HL-60/S4 treated with retinoic acid at 250 ng/mL for 4 days and 3 days (cell line): ENCODE results near the gene EIF2AK3.
"Not testable (repeated sequence)": the region's sequence is repeated elsewhere in the genome, so short reads cannot be mapped to it uniquely, and the experiment has no call there.

Source experiments
- in situ Hi-C: fragments of 300-500 bp; cut with MboI; formaldehyde crosslinking; loops from 2 replicates; pipeline ENCODE4 v1.7.0; 2022; ENCODE audit warnings: low sequenced_read_pairs

EIF2AK3 gene

GRCh38 chr2:88638123-88638650 lies 10.9 kb upstream of the EIF2AK3 start:
- in situ Hi-C loops: no loop called here

- in situ Hi-C loops: no loop called here
These were observed 10.2 kb upstream of the EIF2AK3 start for GRCh38 chr2:88637464-88637863.

DNA sequence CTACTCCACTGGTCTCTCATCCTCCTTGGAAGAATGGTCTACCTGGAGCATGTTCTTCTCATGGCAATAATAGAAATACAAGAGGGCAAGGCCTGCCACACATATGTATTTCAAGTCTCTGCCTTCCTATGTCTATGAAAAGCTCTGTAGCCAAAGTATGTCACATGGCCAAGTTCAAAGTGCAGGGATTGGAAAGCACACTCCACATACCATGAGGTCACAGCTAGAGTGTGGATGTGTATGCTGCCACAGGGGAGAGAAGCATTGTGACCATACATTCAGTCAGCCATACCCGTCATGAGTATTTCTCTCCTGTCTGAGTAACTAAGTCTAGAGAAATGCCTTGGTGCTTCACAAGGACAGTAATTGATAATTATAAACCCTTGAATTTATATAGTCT lies 8.8 kb upstream of the EIF2AK3 start:
- in situ Hi-C loops: no loop called here

- in situ Hi-C loops: no loop called here
These were observed 5.3 kb upstream of the EIF2AK3 start for GRCh38 chr2:88632569-88632968.

DNA sequence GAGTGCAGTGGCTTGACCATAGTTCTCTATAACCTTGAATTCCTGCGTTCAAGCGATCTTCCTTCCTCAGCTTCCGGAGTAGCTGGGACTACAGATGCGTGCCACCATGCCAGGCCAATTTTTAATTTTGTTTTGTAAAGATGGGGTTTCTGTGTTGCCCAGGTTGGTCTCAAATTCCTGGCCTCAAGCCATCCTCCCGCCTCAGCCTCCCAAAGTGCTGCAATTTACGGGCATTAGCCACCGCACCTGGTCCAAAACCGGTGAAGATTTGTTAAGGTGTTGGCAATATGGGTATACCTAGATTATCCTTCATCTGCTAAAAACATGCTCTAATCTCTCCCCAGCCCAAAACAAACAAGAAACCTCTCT lies 1.3 kb upstream of the EIF2AK3 start:
- in situ Hi-C loops: no loop called here

DNA sequence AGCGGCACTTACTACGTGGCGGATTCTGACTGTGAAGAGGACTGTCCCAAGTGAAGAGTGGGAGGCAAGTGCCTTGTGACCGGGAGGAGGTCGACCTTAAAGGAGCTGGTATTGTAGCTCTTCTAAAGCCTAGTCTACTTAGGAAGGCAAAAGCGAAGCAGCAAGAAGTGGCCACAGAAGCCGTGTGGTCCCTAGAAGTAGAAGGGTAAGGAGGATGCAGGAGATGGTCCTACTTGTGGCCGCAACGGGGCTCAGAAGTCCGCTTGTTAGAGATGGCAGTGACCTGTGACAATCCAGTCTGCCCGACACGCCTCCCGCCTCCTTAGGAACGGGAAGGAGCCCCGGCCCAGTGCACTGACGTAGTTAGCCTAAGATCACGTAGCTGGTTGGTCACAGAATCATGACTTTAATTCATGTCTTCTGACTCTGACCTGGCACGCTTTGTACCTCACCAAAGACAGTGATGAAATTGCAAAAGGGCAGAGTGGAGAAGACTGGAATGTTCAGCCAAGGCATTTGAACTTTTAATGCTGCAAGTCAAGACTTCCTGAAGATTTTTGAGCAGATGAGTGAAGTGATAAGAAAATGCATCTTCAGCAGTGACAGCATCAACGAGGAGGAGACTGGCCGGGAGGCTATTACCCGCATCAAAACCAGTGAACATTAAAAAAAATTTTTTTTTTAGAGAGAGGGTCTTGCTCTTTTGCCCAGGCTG lies 749 bp upstream of the EIF2AK3 start:
- in situ Hi-C loops: no loop called here

GRCh38 chr2:88626171-88627054 lies 851 bp downstream of the EIF2AK3 start:
- in situ Hi-C loops: no loop called here

DNA sequence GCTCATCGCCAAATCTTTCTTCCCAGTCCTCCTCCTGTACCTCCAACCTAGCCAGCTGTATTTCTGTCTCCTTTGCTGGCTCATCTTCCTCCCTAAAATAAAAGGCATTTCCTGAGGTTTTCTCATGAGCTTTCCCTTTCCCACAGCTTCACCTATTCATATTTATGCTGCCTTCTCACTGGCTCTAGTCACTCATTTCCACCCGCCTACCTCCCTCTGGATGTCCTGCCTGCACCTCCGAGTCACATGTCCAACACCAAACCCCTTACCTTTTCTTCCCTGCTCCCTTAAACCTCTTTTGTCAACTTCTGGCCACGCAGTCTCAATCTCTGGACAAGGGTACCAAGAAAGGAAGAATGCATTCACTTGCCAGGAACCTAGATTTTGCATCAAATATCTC lies 2.8 kb downstream of the EIF2AK3 start:
- in situ Hi-C loops: no loop called here

DNA sequence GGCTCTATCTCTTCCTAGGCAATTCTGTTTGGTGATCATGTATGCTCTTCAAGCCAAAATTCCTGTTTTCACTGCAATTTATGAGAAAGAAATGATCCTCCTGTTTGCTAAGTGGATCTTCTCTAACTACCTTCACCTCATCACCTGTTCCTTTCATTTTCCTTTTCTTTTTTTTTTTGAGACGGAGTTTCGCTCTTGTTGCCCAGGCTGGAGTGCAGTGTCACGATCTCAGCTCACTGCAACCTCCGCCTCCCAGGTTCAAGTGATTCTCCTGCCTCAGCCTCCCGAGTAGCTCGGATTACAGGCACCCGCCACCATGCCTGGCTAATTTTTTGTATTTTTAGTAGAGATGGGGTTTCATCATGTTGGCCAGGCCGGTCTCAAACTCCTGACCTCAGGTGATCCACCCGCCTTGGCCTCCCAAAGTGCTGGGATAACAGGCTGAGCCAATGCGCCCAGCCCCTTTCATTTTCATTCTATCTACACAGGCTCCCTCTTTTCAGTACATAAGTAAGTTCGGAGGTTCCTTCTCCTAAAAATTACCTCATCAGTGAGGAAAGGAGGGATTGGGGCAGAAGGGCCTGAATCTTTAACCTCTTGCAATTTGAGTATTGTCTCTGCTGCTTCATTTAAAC lies 3.3 kb downstream of the EIF2AK3 start:
- in situ Hi-C loops: not testable (repeated sequence)

GRCh38 chr2:88622307-88622706 lies 5.0 kb downstream of the EIF2AK3 start:
- in situ Hi-C loops: no loop called here

- in situ Hi-C loops: no loop called here
These were observed 5.8 kb downstream of the EIF2AK3 start for GRCh38 chr2:88621432-88621831.

DNA sequence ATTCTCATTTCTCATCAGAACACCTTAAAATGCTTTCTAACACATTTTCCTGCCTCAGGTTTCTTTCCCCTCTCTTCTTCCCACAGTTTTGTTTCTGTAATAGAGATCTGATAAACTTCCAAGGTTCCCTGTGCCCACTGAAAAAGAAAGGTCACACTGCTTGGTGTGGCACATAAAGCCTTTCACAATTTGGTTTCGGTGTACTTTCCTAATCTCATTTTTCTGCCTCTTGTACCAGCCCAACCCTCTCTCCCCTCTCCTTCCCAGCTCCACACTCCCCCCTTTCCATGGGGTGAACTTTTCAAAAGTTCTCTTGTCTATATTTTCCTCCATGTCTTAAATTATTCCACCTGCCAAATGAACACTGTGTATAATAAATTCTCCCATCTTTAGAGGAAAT lies 7.2 kb downstream of the EIF2AK3 start:
- in situ Hi-C loops: no loop called here

GRCh38 chr2:88615822-88616221 lies 11.4 kb downstream of the EIF2AK3 start:
- in situ Hi-C loops: no loop called here

DNA sequence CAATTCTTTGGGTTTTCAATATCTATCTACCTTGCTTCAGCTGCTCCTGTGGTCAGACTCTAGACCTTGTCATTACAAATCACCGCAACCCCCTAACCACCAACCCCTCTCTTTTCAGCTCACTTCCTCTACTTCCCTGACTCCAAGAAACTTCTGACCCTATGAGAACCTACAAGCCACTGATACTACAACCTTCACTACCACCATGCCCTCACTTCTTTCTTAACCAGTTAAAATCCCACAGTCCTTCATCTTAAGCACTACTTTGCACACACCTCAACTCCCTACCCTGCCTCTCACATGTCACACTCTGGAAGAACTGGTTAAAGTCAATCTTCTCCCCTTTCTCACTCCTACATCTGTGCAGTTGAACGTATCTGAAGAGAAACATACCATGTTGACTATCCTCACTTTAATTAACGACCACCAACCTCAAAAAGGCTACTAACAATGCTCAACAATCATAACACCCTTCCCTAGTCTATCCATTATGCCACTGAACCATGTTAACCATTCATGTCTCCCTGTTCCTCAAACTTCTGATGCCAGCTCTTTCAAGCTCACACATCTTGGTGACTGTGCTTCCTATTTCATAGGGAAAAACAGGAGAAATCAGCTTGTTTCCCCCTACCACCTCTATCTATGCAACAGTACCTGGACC lies 12.6 kb downstream of the EIF2AK3 start:
- in situ Hi-C loops: no loop called here

GRCh38 chr2:88613921-88614320 lies 13.3 kb downstream of the EIF2AK3 start:
- in situ Hi-C loops: no loop called here

- in situ Hi-C loops: no loop called here
These were observed 19.1 kb downstream of the EIF2AK3 start for GRCh38 chr2:88608184-88608583.

DNA sequence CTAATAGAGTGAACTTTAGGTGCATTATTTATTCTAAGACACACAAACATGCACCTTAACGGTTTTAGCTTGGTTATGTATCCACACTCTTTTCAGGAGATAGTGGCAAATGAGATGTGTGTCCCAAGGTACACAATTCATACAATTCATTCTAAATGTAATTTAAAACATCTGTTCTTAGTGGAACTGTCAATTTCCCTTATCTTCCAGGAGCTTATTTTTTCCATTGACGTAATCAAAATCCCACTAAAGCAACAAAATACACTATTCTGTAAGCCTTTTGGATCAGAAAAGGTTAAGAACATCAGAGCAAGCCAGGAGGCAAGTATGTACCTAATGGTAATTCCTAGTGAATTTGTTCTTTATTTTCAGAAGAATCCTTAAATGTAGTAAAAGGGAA lies 19.8 kb downstream of the EIF2AK3 start:
- in situ Hi-C loops: no loop called here

- in situ Hi-C loops: no loop called here
These were observed 20.8 kb downstream of the EIF2AK3 start for GRCh38 chr2:88606371-88607030.

DNA sequence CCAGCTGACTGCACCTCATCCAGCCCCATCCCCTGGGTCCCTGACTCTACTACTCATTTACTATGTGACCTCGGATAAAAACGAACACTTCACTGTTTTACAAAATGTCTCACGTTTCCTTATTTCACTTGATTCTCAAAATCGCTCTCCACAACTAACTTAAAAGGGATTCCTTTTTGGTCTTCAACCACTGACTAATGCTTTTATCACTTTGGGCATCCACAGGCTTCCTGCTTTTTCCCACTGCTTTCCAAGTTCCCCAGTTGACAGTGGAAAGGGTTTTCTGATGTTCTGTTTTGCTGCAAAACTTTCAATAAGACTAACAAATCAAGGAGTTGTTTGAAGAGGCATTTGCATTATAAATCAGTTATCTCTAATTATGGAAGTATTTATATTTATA lies 24.1 kb downstream of the EIF2AK3 start:
- in situ Hi-C loops: no loop called here

- in situ Hi-C loops: no loop called here
These were observed 25.2 kb downstream of the EIF2AK3 start for GRCh38 chr2:88602022-88602421.

- in situ Hi-C loops: no loop called here
These were observed 26.0 kb downstream of the EIF2AK3 start for GRCh38 chr2:88601286-88601685.
